Measurements from ENCODE around the gene PRPH2.
A peak's percentile ranks its signal among the peaks of the same experiment; 100 is the strongest.

GRCh38 chr6:42661540-42662153 is 60.8 kb downstream of the PRPH2 start:
- TF ChIP-seq, protein P1, sequence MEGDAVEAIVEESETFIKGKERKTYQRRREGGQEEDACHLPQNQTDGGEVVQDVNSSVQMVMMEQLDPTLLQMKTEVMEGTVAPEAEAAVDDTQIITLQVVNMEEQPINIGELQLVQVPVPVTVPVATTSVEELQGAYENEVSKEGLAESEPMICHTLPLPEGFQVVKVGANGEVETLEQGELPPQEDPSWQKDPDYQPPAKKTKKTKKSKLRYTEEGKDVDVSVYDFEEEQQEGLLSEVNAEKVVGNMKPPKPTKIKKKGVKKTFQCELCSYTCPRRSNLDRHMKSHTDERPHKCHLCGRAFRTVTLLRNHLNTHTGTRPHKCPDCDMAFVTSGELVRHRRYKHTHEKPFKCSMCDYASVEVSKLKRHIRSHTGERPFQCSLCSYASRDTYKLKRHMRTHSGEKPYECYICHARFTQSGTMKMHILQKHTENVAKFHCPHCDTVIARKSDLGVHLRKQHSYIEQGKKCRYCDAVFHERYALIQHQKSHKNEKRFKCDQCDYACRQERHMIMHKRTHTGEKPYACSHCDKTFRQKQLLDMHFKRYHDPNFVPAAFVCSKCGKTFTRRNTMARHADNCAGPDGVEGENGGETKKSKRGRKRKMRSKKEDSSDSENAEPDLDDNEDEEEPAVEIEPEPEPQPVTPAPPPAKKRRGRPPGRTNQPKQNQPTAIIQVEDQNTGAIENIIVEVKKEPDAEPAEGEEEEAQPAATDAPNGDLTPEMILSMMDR (IDR thresholded peaks at IDR 0.05 in 2 of 3, conservative IDR thresholded peaks at IDR 0.05 in 1 of 3; ENCODE audit: control insufficient read depth in 2 of 3, extremely low read depth in 1 of 3, insufficient read depth in 1 of 3, low read depth in 3 of 3, low read length in 3 of 3) = peak; percentile 74 to 91 (median 86)
- no peak for TF ChIP-seq ZNF274 (IDR thresholded peaks at IDR 0.05; ENCODE audit: insufficient read depth, insufficient read length)
- TF ChIP-seq PBX3 (IDR thresholded peaks at IDR 0.05; ENCODE audit: insufficient replicate concordance, low read depth, low read length) = no peak

All from GM12878 (cell line).